CD4-positive, CD25-positive, alpha-beta regulatory T cell (primary cell): ENCODE measurements around the gene TTC7B. TPM values are rescaled to one million over a fixed set of nuclear protein-coding genes. Genes with fewer than 3 reads are reported as not detected.

Experiments
- ATAC-seq, 2 donors: fragments of 150-1000 bp; cut with Tn5 transposase; one replicate each; pipeline ENCODE4 v1.10.0; 2021; ENCODE audit warnings: low read depth in 2 of 2, moderate number of reproducible peaks in 2 of 2, moderate library complexity in 1 of 2
- DNase-seq, 3 donors: peaks; one replicate each; pipeline versions ENCODE4 v3.0.0 to v3.0.0-alpha.2; 2012 to 2022; ENCODE audit warnings: mixed read lengths in 1 of 3
- H3K27ac ChIP-seq: one replicate; pipeline ENCODE4 v1.7.0; 2013; ENCODE audit warnings: mild to moderate bottlenecking, low read length; ENCODE audit not compliant: insufficient read depth, poor library complexity, severe bottlenecking
- H3K27me3 ChIP-seq: one replicate; pipeline ENCODE4 v1.7.0; 2013; ENCODE audit warnings: low read length; ENCODE audit not compliant: control insufficient read depth, insufficient read depth
- H3K36me3 ChIP-seq: one replicate; pipeline ENCODE4 v1.7.0; 2013; ENCODE audit warnings: mild to moderate bottlenecking, low read length, moderate library complexity; ENCODE audit not compliant: control insufficient read depth, insufficient read depth
- H3K4me1 ChIP-seq: 2 replicates; pipeline ENCODE4 v1.7.0; 2013; ENCODE audit warnings: mild to moderate bottlenecking, low read length; ENCODE audit not compliant: insufficient read depth, control insufficient read depth, poor library complexity, severe bottlenecking
- H3K4me3 ChIP-seq: one replicate; pipeline ENCODE4 v1.7.0; 2013; ENCODE audit warnings: low read depth, mild to moderate bottlenecking, low read length, moderate library complexity
- H3K9me3 ChIP-seq, 2 experiments: 1 replicate in 1 of 2; 2 replicates in 1 of 2; pipeline ENCODE4 v1.7.0; 2013; ENCODE audit warnings: low read length in 2 of 2, mild to moderate bottlenecking in 1 of 2, moderate library complexity in 1 of 2; ENCODE audit not compliant: control insufficient read depth in 2 of 2
- H3K27ac Mint-ChIP-seq, 3 donors: one replicate each; pipeline ENCODE4 v1.8.0; 2020 to 2022; ENCODE audit warnings: mild to moderate bottlenecking in 3 of 3, mixed read lengths in 3 of 3, moderate library complexity in 2 of 3
- H3K27me3 Mint-ChIP-seq: one replicate; pipeline ENCODE4 v1.8.0; 2022; ENCODE audit warnings: mild to moderate bottlenecking, mixed read lengths
- H3K36me3 Mint-ChIP-seq: one replicate; pipeline ENCODE4 v1.8.0; 2020; ENCODE audit warnings: mixed read lengths
- H3K4me1 Mint-ChIP-seq, 4 donors: one replicate each; pipeline ENCODE4 v1.8.0; 2020 to 2022; ENCODE audit warnings: mixed read lengths in 4 of 4, mild to moderate bottlenecking in 1 of 4
- H3K4me3 Mint-ChIP-seq, 4 donors: one replicate each; pipeline ENCODE4 v1.8.0; 2020 to 2022; ENCODE audit warnings: mild to moderate bottlenecking in 4 of 4, mixed read lengths in 4 of 4, moderate library complexity in 3 of 4
- H3K9me3 Mint-ChIP-seq, 7 donors: one replicate each; pipeline ENCODE4 v1.8.0; 2020 to 2022; ENCODE audit warnings: mixed read lengths in 7 of 7, mild to moderate bottlenecking in 3 of 7, moderate library complexity in 2 of 7
- polyA plus RNA-seq, 4 donors: library from polyadenylated mRNA; unstranded; fragments of 300-500 nt; fragmentation: Illumina TruSeq; gene quantifications; one replicate each; pipeline ENCODE4 v1.2.3, GENCODE V29; 2021
- total RNA-seq: library from RNA; stranded (reverse); gene quantifications from one replicate; pipeline ENCODE4 v1.2.3, GENCODE V29; 2022

Gene TTC7B
- total and polyA plus RNA-seq, 5 donors from 2014 or later: 0.88 to 7.8 (median 1.0) TPM

- Histone ChIP-seq H3K27me3 (no peaks in the 10 kb centered on the region), H3K4me3 (no peak overlapping the region), H3K4me1 (no peaks in the 10 kb centered on the region), H3K27ac (no peak overlapping the region), H3K36me3 (no peaks in the 10 kb centered on the region), H3K9me3 (no peaks in the 10 kb centered on the region)
- DNase-seq: no peak
- Mint-ChIP-seq H3K4me1 (peaks cover 0 to under 1% (median 0%) of the 10 kb centered on the region in 4 donors), H3K4me3 (no peak overlapping the region), H3K36me3 (peaks cover 8% of the 10 kb centered on the region), H3K27me3 (no peaks in the 10 kb centered on the region), H3K9me3 (no peaks in the 10 kb centered on the region), H3K27ac (peak overlapping the region in 1 of 3 donors; percentile 6)
- ATAC-seq: no peak
Measured at GRCh38 chr14:90645842-90646443, 170.3 kb downstream of the TTC7B start.

- H3K27me3 Mint-ChIP-seq: no peaks in the 10 kb centered on the region
- Histone ChIP-seq H3K4me3 (no peak overlapping the region), H3K9me3 (no peaks in the 10 kb centered on the region), H3K27ac (no peak overlapping the region), H3K4me1 (no peaks in the 10 kb centered on the region), H3K36me3 (no peaks in the 10 kb centered on the region), H3K27me3 (no peaks in the 10 kb centered on the region)
- ATAC-seq: no peak
- H3K9me3 Mint-ChIP-seq: no peaks in the 10 kb centered on the region
- DNase-seq: no peak
- H3K27ac Mint-ChIP-seq: no peak overlapping the region
- peaks cover 0 to 1% (median 0%) of the 10 kb centered on the region in 4 donors for H3K4me1 Mint-ChIP-seq
- peaks cover 8% of the 10 kb centered on the region for H3K36me3 Mint-ChIP-seq
- H3K4me3 Mint-ChIP-seq: no peak overlapping the region
Measured at GRCh38 chr14:90644882-90645281, 171.3 kb downstream of the TTC7B start.

GRCh38 chr14:90643982-90644670 is 172.1 kb downstream of the TTC7B start:
- H3K36me3 ChIP-seq: no peaks in the 10 kb centered on the region
- no peak for DNase-seq
- H3K27ac ChIP-seq: no peak overlapping the region
- no peaks in the 10 kb centered on the region for H3K27me3 ChIP-seq
- Mint-ChIP-seq H3K27me3 (no peaks in the 10 kb centered on the region), H3K36me3 (peaks cover 8% of the 10 kb centered on the region), H3K4me3 (no peak overlapping the region), H3K4me1 (peaks cover 0 to 1% (median 0%) of the 10 kb centered on the region in 4 donors), H3K27ac (no peak overlapping the region), H3K9me3 (no peaks in the 10 kb centered on the region)
- H3K4me3 ChIP-seq: no peak overlapping the region
- no peak for ATAC-seq
- H3K9me3 ChIP-seq: no peaks in the 10 kb centered on the region
- H3K4me1 ChIP-seq: no peaks in the 10 kb centered on the region

GRCh38 chr14:90642244-90642717 is 173.9 kb downstream of the TTC7B start:
- Histone ChIP-seq H3K27ac (no peak overlapping the region), H3K4me1 (no peaks in the 10 kb centered on the region), H3K36me3 (no peaks in the 10 kb centered on the region), H3K9me3 (no peaks in the 10 kb centered on the region), H3K27me3 (no peaks in the 10 kb centered on the region), H3K4me3 (no peak overlapping the region)
- H3K9me3 Mint-ChIP-seq: no peaks in the 10 kb centered on the region
- DNase-seq (no peak), ATAC-seq (no peak)
- peaks cover 8% of the 10 kb centered on the region for H3K36me3 Mint-ChIP-seq
- H3K4me1 Mint-ChIP-seq: peaks cover 0 to 1% (median 0%) of the 10 kb centered on the region in 4 donors
- H3K4me3 Mint-ChIP-seq: no peak overlapping the region
- H3K27me3 Mint-ChIP-seq: no peaks in the 10 kb centered on the region
- H3K27ac Mint-ChIP-seq: no peak overlapping the region

- Histone ChIP-seq H3K27me3 (no peaks in the 10 kb centered on the region), H3K4me3 (no peak overlapping the region), H3K9me3 (no peaks in the 10 kb centered on the region), H3K36me3 (no peaks in the 10 kb centered on the region), H3K27ac (no peak overlapping the region), H3K4me1 (no peaks in the 10 kb centered on the region)
- H3K4me1 Mint-ChIP-seq: peaks cover 0 to 1% (median 0%) of the 10 kb centered on the region in 4 donors
- H3K4me3 Mint-ChIP-seq: no peak overlapping the region
- ATAC-seq: no peak
- peaks cover 4% of the 10 kb centered on the region for H3K36me3 Mint-ChIP-seq
- H3K9me3 Mint-ChIP-seq: no peaks in the 10 kb centered on the region
- H3K27ac Mint-ChIP-seq: no peak overlapping the region
- no peaks in the 10 kb centered on the region for H3K27me3 Mint-ChIP-seq
- no peak for DNase-seq
Measured at GRCh38 chr14:90641615-90642243, 174.5 kb downstream of the TTC7B start.

- Mint-ChIP-seq H3K36me3 (peaks cover 4% of the 10 kb centered on the region), H3K4me3 (no peak overlapping the region), H3K27me3 (no peaks in the 10 kb centered on the region), H3K9me3 (no peaks in the 10 kb centered on the region), H3K4me1 (peaks cover 0 to 1% (median 0%) of the 10 kb centered on the region in 4 donors), H3K27ac (no peak overlapping the region)
- H3K4me1 ChIP-seq: no peaks in the 10 kb centered on the region
- DNase-seq: no peak
- no peaks in the 10 kb centered on the region for H3K27me3 ChIP-seq
- ATAC-seq: no peak
- H3K27ac ChIP-seq: no peak overlapping the region
- H3K4me3 ChIP-seq: no peak overlapping the region
- H3K9me3 ChIP-seq: no peaks in the 10 kb centered on the region
- no peaks in the 10 kb centered on the region for H3K36me3 ChIP-seq
Measured at GRCh38 chr14:90641168-90641567, 175.1 kb downstream of the TTC7B start.

GRCh38 chr14:90639641-90640040 is 176.6 kb downstream of the TTC7B start:
- Histone ChIP-seq H3K27ac (no peak overlapping the region), H3K4me3 (no peak overlapping the region), H3K9me3 (no peaks in the 10 kb centered on the region), H3K27me3 (no peaks in the 10 kb centered on the region), H3K4me1 (no peaks in the 10 kb centered on the region), H3K36me3 (no peaks in the 10 kb centered on the region)
- H3K27ac Mint-ChIP-seq: no peak overlapping the region
- H3K9me3 Mint-ChIP-seq: no peaks in the 10 kb centered on the region
- peaks cover 0 to 1% (median 0%) of the 10 kb centered on the region in 4 donors for H3K4me1 Mint-ChIP-seq
- ATAC-seq: no peak
- no peak for DNase-seq
- H3K36me3 Mint-ChIP-seq: peaks cover 4% of the 10 kb centered on the region
- no peaks in the 10 kb centered on the region for H3K27me3 Mint-ChIP-seq
- H3K4me3 Mint-ChIP-seq: no peak overlapping the region
